Amygdala (tissue), 56 donors: Measurements from ENCODE around the gene TYMS.

Experiments used
- DNase-seq, 56 donors: peaks; one replicate each; lab custom pipeline; 2025; lab: John Stamatoyannopoulos, UW

Gene TYMS

DNA sequence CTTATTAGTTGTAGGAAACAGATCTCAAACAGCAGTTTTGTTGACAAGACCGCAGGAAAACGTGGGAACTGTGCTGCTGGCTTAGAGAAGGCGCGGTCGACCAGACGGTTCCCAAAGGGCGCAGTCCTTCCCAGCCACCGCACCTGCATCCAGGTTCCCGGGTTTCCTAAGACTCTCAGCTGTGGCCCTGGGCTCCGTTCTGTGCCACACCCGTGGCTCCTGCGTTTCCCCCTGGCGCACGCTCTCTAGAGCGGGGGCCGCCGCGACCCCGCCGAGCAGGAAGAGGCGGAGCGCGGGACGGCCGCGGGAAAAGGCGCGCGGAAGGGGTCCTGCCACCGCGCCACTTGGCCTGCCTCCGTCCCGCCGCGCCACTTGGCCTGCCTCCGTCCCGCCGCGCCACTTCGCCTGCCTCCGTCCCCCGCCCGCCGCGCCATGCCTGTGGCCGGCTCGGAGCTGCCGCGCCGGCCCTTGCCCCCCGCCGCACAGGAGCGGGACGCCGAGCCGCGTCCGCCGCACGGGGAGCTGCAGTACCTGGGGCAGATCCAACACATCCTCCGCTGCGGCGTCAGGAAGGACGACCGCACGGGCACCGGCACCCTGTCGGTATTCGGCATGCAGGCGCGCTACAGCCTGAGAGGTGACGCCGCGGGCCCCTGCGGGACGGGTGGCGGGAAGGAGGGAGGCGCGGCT is at the start of gene TYMS:
Gene TYMS, plus strand, starts transcription at position 343 of the 690 bp plus-strand sequence. Its CDS starts 90 bp downstream, at position 433.
- DNase-seq = peak in 17 of 56 donors; percentile 12 to 64 (median 43)

DNA sequence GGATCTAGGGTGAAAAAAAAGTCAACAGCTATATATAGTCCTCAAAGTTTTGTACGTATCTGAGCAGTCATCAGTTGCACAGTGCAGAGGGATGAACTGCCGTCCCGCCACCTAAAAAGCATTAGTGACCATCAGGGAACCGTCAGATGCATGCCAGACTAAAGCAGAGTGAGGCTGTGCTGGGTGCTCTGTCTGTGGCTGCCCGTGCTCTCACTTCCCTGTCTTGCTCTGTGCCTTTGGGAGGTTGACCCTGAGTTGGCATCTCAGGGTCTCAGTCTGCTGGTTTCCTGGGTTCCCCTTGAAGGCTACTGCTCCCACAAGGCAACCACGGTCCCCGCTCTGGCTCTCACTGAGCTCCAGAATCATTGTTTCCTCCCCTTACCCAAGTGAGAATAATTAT is 49.5 kb upstream of the TYMS start:
- peak in 3 of 56 donors; percentile 2 to 8 (median 5) for DNase-seq

DNA sequence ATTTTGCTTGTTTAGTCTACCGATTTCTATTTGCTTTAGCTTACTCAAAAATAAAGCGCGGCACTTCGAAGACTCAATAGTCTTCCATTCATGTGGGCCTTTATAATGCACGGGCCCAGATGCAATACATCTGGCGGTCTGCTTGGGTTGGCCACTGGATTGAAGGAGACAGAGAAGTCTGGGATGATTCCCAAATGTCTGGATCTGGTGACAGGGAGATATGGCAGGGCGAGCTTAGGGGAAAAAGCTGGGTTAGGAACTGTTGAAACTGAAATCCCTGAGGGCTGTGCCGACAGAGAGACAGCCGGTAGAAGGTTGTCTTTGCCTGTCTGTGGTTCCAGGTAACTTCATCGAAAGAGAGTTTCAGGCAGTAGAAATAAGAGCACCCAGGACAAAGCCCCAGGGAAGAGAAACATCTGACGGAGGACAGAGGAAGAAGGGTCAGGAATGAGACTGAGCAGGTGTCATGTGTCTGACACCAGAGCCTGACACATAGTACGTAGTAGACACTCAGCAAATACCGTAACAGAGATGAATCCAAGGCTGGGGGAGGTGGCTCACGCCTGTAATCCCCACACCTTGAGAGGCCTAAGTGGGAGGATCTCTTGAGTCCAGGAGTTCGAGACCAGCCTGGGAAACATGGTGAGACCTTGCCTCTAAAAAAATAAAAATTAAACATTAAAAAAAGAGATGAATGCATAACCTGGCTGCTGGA is 47.1 kb upstream of the TYMS start:
- DNase-seq = no peak

DNA sequence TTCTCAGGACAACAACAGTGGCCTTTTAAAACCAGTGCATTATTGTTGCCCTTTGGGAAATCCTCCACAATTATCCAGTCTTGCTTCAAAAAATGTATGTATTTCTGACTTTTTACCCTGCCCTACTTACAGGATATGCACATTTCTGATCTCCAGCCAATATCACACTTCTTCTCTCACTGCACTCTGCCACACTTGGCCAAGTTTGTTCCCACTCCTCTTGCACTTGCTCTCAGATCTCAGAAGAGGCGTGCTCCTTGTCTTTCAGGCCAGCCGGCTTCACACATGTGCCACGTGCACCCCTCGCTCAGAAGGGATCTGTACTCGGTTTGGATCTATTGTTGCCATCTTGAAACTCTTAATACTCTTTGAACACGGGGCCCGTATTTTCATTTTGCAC is 45.3 kb upstream of the TYMS start:
- DNase-seq = no peak

DNA sequence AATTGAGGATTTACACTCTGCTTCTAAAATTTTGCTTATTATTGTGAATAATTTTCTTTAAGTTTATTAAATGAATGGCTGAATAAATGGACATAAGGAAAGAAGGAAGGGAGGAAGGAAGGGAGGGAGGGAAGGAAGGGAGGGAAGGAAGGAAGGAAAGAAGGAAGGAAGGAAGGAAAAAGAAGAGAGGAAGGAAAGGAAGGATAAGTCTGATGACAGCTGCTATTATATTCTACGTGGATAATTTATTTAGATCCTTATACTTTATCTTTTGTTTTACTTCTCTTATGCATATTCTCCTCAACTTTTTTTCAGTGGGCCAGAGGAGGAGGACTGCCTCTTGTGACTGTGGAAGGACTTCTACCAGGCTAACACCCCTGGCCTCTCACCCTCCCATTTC is 43.3 kb upstream of the TYMS start:
- DNase-seq = no peak

DNA sequence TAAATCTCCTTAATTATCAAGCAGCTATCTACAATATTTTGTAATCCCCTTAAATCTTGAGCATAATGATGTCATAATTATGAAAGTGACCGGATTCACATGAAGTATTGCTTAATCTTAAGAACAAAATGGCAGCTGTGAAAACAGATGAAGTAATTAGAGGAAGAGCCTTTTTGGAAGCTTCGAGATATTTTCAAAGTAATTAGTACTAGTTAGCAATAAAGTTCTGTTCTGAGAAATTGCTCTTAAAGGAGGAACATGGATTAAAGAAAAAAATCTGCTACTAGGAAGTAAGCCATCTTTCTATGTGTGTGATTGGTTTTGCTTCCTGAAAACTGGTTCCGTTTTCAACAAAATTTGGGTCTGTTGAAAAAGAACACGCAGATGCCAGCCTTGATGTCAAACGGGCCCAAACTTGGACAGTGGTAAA is 42.3 kb upstream of the TYMS start:
- no peak for DNase-seq

DNA sequence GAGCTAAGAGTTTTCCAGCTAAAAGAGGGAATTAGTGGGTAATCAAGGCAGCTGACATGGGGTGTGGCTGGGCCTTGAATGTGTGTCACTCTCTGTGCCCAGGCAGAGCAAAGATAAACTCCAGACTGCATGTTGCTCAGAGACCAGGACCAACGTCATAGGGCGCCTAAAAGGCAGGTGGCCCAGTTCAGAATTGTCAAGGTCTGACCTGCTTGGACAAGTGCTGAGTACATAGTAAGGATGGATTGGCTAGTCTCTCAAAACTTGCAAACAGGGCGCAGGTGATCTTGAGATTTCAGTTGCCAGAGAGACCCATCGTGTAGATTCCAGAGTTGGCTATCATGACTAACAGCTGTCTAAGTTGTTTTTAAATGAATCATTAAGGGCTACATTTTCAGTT is 41.7 kb upstream of the TYMS start:
- DNase-seq = no peak

DNA sequence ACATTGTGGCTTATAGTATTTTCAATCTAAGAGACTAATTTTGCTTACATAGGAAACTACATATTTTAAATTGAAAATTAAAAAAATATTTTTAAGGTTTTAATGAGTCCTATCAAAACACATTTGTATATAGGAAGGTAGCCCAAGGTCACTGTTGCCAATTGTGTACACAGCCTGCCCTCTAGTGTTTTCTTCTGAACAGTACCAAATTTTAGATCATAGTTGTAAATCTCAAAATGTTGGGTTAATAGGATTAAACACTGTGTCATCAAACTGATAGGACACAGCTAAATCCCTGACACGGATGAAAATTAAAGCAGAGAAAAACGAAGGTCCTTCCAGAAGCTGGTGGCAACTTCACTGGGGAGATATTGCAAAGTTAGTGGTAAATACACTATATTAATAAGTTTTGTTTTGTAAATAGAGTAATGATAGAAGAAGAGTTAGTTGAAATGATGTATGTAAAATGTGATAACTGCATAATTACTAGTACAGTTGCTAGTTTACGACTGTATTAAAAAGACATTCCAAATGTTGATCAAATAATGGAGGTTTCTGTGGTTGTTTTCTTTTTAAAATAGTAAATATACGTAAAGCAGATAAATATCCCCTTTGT is 41.0 kb upstream of the TYMS start:
- DNase-seq = peak in 2 of 56 donors; percentile 5

DNA sequence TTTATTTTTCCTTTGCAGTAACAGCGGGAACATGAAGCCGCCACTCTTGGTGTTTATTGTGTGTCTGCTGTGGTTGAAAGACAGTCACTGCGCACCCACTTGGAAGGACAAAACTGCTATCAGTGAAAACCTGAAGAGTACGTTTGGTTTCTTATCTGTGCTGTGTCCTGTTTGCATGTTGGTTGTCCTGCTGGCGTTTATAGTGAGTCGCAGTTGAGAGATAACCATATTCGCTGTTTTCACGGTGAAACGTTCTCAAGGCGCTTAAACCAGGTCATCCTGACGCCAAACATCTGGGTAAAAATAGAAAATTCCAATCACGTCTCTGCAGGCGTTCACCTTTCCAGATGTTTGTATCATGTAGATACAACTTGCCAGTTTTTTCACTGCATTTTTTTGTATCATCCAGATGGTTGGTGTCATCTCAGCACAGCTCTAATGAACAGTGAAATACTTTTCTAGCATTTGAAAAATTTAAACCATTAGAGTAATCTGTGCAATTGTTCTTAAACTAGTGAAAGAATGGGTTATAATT is 39.4 kb upstream of the TYMS start:
- no peak for DNase-seq

DNA sequence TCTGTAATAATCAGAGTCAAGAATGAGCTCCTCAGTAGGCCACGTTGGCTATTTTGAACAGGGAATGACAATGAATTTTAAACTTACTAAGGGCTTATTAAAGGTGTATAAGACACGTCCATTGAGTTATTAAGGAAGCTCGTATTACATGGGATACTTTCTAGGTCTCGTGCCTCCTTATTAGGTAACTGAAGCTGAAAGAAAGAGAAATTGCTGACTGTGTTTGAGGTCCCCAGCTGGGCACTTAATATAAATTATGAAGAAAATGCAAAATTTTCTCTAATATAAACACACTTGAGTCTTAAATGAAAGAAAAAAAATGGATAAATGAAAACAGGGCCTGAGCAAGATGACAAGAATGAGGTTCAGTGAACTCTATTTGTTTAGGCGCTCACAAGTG is 38.8 kb upstream of the TYMS start:
- no peak for DNase-seq

DNA sequence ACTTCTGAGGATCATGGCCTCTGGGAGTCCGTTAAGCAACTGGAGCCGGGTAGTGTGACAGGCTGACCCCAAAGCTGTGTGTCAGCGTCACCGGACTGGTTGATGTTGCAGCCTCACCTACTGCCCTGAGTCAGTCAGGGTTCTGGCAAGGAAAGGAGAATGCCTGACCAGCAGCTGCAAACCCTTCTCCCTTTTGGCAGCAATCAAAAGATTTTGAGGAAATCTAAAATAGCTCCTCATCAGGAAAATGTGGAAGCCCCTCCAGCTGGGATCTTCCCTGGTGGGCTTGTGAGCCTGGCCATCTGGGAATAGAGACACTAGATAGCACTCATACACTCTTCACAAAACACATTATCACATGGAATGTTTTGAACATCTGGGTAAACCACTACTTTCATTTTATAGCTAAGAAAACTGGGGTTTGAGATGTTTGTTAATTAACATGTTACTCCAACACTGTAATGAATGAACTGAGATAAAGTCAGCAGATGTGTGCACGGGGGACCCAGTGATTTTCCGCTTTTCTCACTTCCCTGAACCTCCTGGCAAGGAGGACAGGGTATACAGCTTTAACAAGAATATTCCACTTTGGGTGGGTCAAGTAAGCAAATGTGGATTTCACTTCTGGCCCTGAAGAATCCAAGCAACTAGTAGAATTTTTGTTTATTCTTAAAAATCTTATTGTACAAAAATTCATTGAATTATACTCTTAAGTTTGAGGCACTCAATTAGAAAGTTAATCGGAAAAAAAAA is 36.0 kb upstream of the TYMS start:
- DNase-seq = no peak

DNA sequence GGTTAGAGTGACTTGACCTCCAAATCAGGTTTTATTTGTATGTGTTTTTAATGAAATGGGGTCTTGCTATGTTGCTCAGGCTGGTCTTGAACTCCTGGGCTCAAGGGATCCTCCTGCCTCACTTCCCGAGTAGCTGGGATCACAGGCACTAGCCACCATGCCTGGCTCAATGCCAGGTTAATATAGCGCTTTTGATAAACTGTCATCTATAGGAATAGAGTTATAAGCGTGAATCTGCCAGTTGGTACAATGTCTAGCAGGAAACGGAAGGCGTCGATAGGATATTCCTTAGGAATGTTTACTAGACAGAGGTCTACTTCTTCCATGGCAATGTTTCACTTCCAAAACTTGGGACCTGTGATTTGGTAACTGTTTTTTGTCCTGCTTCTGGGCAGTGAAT is 35.2 kb upstream of the TYMS start:
- DNase-seq = no peak

DNA sequence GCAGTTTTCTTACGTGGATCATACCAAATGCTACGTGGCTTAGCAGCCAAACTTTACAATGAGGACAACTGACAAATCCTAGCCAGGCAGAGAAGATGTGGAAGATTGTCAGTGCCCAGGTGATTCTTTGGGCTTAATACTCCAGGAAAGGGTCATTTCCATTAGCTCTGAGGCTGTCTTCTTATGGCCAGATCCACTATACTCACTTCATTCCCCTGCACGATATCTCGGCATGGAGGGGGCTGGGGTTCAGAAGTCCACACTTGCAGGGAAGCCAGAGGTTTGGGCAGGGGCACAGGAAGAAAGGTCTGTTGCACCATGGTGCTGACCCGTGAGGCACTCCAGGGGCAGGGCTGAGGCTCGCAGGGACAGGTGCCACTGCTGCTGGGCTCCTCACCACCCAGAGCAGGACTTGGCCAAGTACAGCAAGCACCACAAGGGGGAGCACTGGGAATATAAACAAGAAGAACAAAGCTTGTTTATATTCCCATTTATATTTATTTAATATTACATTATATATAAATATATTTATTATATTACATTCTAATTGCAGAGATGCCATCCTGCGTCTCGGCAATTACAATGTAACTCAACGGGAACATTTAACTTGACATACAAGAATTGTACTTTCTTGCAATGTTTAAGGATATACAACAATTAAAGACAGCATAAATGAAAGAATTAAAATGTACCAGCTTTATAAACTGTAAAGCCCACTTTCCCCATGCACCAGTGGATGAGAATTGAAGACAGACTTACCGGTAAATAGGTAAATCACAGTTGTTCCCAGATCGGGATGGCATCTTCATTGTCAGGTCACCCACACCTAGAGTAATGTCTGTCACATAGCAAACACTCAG is 33.5 kb upstream of the TYMS start:
- peak in 51 of 56 donors; percentile 10 to 83 (median 37) for DNase-seq

DNA sequence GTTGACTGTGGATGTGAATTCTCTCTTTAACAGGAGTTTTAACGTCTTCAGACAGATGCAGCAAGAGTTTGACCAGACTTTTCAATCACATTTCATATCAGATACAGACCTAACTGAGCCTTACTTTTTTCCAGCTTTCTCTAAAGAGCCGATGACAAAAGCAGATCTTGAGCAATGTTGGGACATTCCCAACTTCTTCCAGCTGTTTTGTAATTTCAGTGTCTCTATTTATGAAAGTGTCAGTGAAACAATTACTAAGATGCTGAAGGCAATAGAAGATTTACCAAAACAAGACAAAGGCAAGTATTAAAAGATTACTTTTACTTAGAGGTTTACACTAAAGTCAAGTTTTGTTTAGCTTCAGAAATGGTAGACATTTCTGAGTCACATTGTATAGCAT is 30.2 kb upstream of the TYMS start:
- no peak for DNase-seq

DNA sequence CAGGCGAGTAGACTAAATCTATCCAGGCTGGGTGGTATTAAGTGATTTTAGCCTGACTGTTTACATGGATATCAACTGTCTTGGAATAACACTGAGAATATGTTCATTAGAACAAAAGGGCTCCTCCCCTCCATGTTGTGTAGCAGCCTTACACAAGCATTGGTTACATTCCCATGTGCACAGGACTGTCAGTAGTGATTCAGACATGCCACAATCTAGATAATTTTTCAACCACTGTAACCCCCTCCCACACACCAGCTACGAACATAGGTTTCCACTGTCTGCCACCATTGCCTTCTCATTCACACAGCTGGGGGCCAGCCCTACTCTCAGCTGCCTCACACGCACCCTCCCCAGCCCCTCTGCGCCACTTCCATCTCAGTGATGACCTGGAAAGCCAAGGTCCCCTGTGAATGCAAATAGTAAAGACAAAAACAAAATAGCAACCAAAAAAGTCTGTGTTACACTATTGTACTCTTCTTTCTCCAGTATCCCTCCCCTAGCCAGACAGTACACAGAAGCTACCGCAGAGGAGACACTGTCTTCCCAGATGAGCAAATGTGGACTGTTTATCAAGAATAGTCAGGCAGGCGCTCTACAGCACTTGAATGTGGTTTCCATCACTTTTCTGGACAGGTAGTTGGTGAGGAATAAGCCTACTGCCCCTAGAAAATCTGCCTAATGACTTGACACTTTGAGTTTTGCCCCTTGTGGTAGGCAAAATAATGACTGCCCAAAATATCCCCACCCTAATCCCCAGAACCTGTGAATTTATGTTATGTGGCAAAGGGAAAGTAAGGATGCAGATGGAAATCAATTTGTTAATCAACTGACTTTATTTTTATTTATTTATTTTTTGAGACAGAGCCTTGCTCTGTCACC is 27.9 kb upstream of the TYMS start:
- DNase-seq = no peak

DNA sequence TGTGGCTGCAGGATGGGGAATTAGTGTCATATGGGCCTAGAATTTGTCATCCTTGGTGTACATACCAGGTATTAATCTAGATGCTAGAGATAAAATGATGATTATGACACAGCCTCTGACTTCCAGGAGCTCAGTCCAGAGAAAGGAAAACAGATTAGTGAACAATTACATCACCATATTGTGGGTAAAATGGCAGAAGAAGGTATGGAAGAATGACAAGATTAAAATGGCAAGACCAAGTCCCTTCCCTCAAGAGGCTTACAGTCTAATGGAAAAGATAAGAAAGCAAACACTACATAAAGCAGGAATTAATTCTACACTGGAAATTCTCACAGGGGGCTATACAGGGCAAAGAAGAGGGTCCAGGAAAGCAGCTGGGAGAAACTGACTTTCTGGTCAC is 25.9 kb upstream of the TYMS start:
- no peak for DNase-seq

DNA sequence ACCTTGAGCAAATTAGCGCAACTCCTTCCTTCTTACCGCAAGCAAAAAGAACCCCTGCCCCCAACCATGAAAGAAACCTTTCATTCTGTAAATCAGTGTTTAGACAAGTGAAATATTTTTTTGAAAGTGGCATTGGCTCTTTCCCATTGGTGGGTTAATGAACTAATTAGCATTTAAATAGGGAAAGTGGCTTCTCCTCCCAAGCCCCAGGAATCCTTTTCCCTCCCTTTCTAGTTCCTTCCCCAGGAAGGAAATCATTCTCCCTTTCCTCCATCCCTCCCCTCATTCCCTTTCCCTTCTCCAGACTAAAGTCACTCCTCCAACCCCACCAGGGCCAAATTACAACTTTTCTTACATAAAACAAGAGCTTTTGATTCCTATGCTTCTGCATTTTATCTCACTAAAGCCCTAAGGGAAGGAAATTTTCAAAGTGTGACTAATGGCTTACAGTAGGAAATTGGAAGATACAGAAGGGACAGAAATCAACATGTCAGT is 22.9 kb upstream of the TYMS start:
- DNase-seq = no peak

DNA sequence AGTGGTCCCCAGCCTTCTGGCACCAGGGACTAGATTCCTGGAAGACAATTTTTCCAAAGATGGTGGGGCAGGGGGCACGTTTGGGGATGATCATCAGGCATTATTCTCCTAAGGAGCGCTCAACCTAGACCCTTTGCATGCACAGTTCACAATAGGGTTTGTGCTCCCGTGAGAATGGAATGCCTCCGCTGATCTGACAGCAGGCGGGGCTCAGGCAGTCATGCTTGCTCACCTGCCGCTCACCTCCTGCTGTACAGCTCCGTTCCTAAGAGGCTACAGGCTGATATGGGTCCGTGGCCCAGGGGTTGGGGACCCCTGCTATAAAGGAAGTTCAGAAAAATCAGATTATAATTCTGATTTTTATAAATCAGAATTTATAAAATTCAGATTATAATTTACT is 22.3 kb upstream of the TYMS start:
- DNase-seq = no peak

DNA sequence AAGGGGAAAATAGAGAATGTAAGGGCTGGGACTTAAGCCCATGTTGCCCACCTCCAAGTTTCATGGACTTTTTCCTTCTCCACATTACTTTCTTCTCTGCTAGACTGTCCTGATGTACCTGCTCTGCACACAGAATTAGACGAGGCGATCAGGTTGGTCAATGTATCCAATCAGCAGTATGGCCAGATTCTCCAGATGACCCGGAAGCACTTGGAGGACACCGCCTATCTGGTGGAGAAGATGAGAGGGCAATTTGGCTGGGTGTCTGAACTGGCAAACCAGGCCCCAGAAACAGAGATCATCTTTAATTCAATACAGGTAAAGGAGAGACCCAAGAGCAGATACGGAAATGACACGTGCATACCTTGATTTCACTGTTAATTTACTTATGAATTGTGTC is 16.2 kb upstream of the TYMS start:
- no peak for DNase-seq
